GM11168 (cell line): ENCODE data around the gene PLCB2.

Experiments used
- in situ Hi-C: fragments of 300-500 bp; cut with MboI; formaldehyde crosslinking; loops from one replicate; pipeline ENCODE4 v1.12.0; 2022; ENCODE audit warnings: low sequenced_read_pairs; ENCODE audit not compliant: unreplicated experiment

Gene PLCB2

GRCh38 chr15:40279437-40280141 is 28.1 kb downstream of the PLCB2 start:
- in situ Hi-C loops, result no loop called here

- in situ Hi-C loops, result no loop called here
Observed at GRCh38 chr15:40278026-40278425, 29.7 kb downstream of the PLCB2 start.

DNA sequence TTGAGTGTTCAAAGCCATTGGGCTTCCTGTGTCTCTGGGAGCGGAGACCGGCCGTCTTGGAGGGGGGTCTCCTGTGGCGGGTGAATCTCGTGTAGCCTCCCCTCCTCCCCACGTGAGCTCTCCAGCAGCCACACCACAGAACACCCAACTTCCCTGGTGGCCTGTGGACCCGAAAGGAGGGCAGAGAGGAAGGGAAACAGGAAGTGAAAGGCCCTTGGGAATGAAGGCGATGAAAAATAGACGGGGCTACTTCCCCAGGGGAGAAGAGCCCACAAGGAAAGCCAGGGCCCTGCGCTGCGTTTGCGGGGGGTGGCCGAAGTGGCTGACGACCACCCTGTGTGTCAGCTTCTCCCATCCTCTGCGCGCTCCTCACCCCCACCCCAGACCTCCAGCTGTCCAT is 30.3 kb downstream of the PLCB2 start:
- in situ Hi-C loops, result no loop called here

DNA sequence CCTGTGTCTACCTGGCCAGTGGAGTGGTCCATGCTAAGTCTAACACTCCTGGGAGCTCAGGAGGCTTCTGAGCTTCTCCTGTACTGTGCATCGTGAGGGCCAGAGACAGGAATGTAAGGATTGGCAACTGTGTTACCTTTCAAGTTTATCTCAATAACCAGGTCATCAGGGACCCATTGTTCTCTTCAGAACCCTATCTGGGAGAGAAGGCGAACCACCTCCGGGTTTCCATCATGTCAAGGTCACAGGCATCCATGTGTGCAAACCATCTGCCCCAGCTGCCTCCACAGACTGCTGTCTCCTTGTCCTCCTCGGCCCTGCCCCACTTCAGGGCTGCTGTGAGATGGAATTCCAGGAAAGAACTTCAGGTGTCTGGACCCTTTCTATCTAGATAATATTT is 30.8 kb downstream of the PLCB2 start:
- in situ Hi-C loops, result no loop called here

DNA sequence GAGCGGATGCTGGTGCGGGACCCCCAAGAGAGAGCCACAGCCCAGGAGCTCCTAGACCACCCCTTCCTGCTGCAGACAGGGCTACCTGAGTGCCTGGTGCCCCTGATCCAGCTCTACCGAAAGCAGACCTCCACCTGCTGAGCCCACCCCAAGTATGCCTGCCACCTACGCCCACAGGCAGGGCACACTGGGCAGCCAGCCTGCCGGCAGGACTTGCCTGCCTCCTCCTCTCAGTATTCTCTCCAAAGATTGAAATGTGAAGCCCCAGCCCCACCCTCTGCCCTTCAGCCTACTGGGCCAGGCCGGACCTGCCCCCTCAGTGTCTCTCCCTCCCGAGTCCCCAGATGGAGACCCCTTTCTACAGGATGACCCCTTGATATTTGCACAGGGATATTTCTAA is 31.8 kb downstream of the PLCB2 start:
- in situ Hi-C loops, result no loop called here

DNA sequence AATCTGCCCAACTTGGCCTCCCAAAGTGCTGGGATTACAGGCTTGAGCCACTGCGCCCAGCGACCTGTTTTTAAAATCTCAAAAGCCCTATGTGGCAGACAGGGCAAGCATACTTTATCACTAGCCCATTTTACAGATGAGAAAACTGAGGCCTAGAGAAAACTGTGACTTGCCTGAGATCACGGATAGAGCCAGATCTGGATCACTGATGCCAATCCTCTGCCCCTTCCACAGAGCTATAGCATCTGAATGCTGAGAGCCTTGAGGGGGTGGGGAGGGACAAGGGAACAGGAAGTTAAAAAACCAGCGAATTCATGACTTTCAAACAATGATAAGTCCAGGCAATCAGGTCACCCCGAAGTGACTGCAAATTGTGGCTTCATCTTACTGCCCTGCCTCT is 32.2 kb downstream of the PLCB2 start:
- in situ Hi-C loops, result no loop called here

GRCh38 chr15:40274350-40275274 is 33.1 kb downstream of the PLCB2 start:
- in situ Hi-C loops, result loop anchor here (5.0 kb wide), 2 partner anchors 57 to 227 kb away; no protein-coding TSS in a partner anchor

DNA sequence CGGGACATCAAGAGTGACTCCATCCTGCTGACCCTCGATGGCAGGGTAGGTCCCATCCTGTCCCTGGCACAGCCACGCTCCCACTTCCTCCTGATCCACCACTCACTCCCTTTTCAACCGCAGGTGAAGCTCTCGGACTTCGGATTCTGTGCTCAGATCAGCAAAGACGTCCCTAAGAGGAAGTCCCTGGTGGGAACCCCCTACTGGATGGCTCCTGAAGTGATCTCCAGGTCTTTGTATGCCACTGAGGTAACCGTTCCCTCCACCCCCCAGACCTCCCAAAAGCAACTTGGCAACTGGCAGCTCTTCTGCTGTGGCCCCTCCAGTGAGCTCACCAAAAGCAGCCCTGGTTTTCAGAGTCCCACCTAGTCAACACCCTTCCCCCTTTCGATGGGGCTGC is 34.3 kb downstream of the PLCB2 start:
- in situ Hi-C loops, result loop anchor here (5.0 kb wide), 2 partner anchors 56 to 226 kb away; no protein-coding TSS in a partner anchor

DNA sequence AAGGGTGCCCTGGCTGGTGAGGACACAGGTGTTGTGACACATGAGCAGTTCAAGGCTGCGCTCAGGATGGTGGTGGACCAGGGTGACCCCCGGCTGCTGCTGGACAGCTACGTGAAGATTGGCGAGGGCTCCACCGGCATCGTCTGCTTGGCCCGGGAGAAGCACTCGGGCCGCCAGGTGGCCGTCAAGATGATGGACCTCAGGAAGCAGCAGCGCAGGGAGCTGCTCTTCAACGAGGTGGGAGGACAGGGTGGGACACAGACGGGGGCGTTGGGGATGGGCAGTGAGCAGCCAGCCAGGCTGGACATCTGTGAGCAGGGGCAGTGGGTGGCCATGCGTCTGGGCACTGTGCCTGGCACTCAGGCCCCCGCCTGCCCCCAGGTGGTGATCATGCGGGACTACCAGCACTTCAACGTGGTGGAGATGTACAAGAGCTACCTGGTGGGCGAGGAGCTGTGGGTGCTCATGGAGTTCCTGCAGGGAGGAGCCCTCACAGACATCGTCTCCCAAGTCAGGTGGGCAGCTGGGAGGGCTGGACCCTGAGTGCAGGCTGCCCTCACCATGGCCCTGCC is 35.2 kb downstream of the PLCB2 start:
- in situ Hi-C loops, result loop anchor here (5.0 kb wide), 2 partner anchors 55 to 225 kb away; no protein-coding TSS in a partner anchor

DNA sequence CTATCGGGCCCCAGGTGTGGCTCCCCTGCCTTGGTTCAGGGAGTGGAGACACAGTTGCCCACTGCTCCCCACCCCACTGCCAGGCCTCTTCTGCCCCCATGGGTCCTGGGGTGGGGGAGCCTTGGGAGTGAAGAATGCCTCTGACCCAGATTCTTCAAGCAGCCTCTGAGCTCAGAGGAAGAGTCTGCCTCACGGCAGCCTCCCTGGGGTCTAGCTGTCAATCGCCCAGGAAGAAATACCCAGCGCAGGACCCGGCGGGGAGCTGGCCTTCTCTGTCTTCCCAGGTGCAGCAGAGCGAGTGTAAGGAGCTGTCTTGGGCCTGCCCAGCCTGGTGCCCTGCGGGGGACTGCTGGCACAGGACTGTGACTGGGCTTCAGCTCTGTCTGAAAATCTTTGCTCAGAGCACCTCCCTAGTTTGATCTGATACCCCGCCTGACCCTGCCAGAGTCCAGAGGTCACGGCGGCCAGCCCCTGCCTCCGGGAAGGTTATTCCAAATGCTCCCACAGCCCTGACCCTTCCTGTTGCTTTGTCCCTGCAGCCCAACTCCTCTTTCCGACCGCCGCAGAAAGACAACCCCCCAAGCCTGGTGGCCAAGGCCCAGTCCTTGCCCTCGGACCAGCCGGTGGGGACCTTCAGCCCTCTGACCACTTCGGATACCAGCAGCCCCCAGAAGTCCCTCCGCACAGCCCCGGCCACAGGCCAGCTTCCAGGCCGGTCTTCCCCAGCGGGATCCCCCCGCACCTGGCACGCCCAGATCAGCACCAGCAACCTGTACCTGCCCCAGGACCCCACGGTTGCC is 35.9 kb downstream of the PLCB2 start:
- in situ Hi-C loops, result loop anchor here (5.0 kb wide), 2 partner anchors 55 to 225 kb away; no protein-coding TSS in a partner anchor

- in situ Hi-C loops, result loop anchor here (5.0 kb wide), 2 partner anchors 53 to 223 kb away; no protein-coding TSS in a partner anchor
Observed at GRCh38 chr15:40270246-40270995, 37.3 kb downstream of the PLCB2 start.

GRCh38 chr15:40269604-40270003 is 38.1 kb downstream of the PLCB2 start:
- in situ Hi-C loops, result loop anchor here (5.0 kb wide), 2 partner anchors 52 to 222 kb away; no protein-coding TSS in a partner anchor

- in situ Hi-C loops, result no loop called here
Observed at GRCh38 chr15:40267670-40268069, 40.1 kb downstream of the PLCB2 start.

DNA sequence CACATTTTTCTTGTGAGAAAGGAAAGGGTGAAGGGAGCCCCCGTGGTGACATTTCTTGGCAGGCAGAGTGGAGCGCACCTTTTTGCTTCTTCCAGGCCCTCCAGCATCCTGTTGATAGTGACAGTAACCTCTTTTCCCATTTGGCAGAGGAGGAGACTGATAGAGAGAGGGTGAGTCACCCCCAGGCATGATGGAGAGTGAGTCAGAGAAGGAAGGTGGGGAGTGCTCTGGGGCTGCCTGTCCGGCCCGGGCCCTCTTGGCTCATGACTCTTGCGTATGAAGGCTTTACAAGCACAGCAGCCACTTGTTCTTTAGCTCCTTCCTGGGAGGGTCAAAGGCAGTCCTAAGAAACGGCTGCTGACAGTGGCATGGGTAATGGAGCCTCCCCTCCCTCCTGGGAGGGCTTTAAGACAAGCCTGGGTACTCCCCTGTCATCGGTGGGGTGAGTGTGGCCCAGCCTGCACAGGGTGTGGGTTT is 40.9 kb downstream of the PLCB2 start:
- in situ Hi-C loops, result no loop called here

- in situ Hi-C loops, result no loop called here
Observed at GRCh38 chr15:40265875-40266274, 41.9 kb downstream of the PLCB2 start.

- in situ Hi-C loops, result no loop called here
Observed at GRCh38 chr15:40265355-40265754, 42.4 kb downstream of the PLCB2 start.

DNA sequence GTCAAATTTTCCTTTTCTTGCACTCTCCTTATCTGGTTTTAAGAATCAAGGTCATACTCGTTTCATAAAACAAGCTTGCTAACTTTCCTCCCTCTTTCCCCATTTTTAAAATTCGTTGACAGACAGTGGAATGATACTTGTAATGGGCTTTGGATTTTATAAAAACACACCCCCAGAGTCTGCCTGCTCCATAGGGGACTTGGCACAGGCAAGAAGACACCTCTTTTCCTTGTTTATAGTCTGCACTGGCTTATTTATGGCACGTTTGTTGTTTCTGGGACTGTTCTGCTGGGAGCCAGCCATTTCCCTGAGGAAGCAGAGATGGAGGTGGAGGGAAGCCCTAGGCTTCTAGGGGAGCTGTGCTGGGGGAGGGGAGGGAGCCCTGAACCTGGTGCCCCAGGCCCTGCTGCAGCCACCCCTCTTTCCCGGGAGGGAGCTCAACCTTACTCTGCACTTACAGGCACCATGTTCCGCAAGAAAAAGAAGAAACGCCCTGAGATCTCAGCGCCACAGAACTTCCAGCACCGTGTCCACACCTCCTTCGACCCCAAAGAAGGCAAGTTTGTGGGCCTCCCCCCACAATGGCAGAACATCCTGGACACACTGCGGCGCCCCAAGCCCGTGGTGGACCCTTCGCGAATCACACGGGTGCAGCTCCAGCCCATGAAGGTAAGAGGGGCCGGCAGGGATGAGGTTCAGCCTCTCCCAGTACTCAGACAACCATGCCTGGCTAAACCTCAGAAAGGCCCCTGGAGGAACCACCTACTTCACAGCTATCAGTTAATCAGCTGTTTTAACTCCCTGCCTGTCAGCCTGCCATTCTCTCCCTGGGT is 43.2 kb downstream of the PLCB2 start:
- in situ Hi-C loops, result no loop called here
